NCI-H2081 treated with DMSO at 0.1 percent for 48 hours (cell line): ENCODE data around the gene IRX1.

Experiments used
- DNase-seq: peaks from one replicate; lab custom pipeline; 2025; lab: John Stamatoyannopoulos, UW

Gene IRX1

GRCh38 chr5:3595006-3595961 is at the start of gene IRX1:
IRX1 (plus strand) TSS chr5:3595832; CDS start chr5:3596106, 274 bp downstream.
- DNase-seq, result no peak

GRCh38 chr5:3546028-3546427 is 49.6 kb upstream of the IRX1 start:
- DNase-seq, result no peak

GRCh38 chr5:3564116-3564515 is 31.5 kb upstream of the IRX1 start:
- no peak for DNase-seq

GRCh38 chr5:3564827-3565518 is 30.7 kb upstream of the IRX1 start:
- no peak for DNase-seq

- DNase-seq, result no peak
Measured at GRCh38 chr5:3584724-3585531, 10.7 kb upstream of the IRX1 start.

- DNase-seq, result no peak
Measured at GRCh38 chr5:3590161-3590966, 5.3 kb upstream of the IRX1 start.

GRCh38 chr5:3590967-3591900 is 4.4 kb upstream of the IRX1 start:
- no peak for DNase-seq

GRCh38 chr5:3592298-3592697 is 3.3 kb upstream of the IRX1 start:
- no peak for DNase-seq

GRCh38 chr5:3593771-3594509 is 1.7 kb upstream of the IRX1 start:
- DNase-seq, result no peak

- DNase-seq, result no peak
Measured at GRCh38 chr5:3594510-3595005, 1.1 kb upstream of the IRX1 start.

- DNase-seq, result no peak
Measured at GRCh38 chr5:3596261-3596825, 711 bp downstream of the IRX1 start.

- DNase-seq, result no peak
Measured at GRCh38 chr5:3596857-3597166, 1.2 kb downstream of the IRX1 start.

- DNase-seq, result no peak
Measured at GRCh38 chr5:3597167-3598007, 1.8 kb downstream of the IRX1 start.

GRCh38 chr5:3598207-3598606 is 2.6 kb downstream of the IRX1 start:
- no peak for DNase-seq

GRCh38 chr5:3598769-3599211 is 3.2 kb downstream of the IRX1 start:
- no peak for DNase-seq

GRCh38 chr5:3599226-3600105 is 3.8 kb downstream of the IRX1 start:
- no peak for DNase-seq
